HL-60/S4 treated with retinoic acid at 250 ng/mL for 4 days and 3 days (cell line): ENCODE results near the gene ARPC1A.
"Not testable (repeated sequence)": the region's sequence is repeated elsewhere in the genome, so short reads cannot be mapped to it uniquely, and the experiment has no call there.

Experiments used
- in situ Hi-C: fragments of 300-500 bp; cut with MboI; formaldehyde crosslinking; loops from 2 replicates; pipeline ENCODE4 v1.7.0; 2022; ENCODE audit warnings: low sequenced_read_pairs

ARPC1A gene

GRCh38 chr7:99368750-99369389 lies 43.2 kb downstream of the ARPC1A start:
- in situ Hi-C loops: no loop called here

GRCh38 chr7:99369767-99370391 lies 44.2 kb downstream of the ARPC1A start:
- in situ Hi-C loops: no loop called here

GRCh38 chr7:99371376-99371920 lies 45.8 kb downstream of the ARPC1A start:
- in situ Hi-C loops: no loop called here

GRCh38 chr7:99372275-99373090 lies 46.8 kb downstream of the ARPC1A start:
- in situ Hi-C loops: no loop called here

- in situ Hi-C loops: no loop called here
Measured at GRCh38 chr7:99373091-99374066, 47.7 kb downstream of the ARPC1A start.

- in situ Hi-C loops: no loop called here
Measured at GRCh38 chr7:99374111-99375064, 48.7 kb downstream of the ARPC1A start, which contains the start of gene ARPC1B. Gene ARPC1B, plus strand, starts transcription at chr7:99374730. Its CDS starts 10,985 bp downstream, at chr7:99385715.

GRCh38 chr7:99375070-99375807 lies 49.5 kb downstream of the ARPC1A start:
- in situ Hi-C loops: no loop called here

- in situ Hi-C loops: no loop called here
Measured at GRCh38 chr7:99379043-99379577, 53.4 kb downstream of the ARPC1A start.

GRCh38 chr7:99379693-99380031 lies 54.0 kb downstream of the ARPC1A start:
- in situ Hi-C loops: not testable (repeated sequence)

- in situ Hi-C loops: no loop called here
Measured at GRCh38 chr7:99380032-99380822, 54.5 kb downstream of the ARPC1A start.

- in situ Hi-C loops: no loop called here
Measured at GRCh38 chr7:99380823-99381663, 55.3 kb downstream of the ARPC1A start.

- in situ Hi-C loops: no loop called here
Measured at GRCh38 chr7:99381664-99382075, 56.0 kb downstream of the ARPC1A start.

- in situ Hi-C loops: no loop called here
Measured at GRCh38 chr7:99383203-99383602, 57.5 kb downstream of the ARPC1A start.

GRCh38 chr7:99383791-99384370 lies 58.2 kb downstream of the ARPC1A start:
- in situ Hi-C loops: no loop called here

GRCh38 chr7:99384523-99384922 lies 58.8 kb downstream of the ARPC1A start:
- in situ Hi-C loops: no loop called here

- in situ Hi-C loops: no loop called here
Measured at GRCh38 chr7:99385564-99385963, 59.9 kb downstream of the ARPC1A start.
